ENCODE data around the gene CNDP1.

CNDP1 gene

GRCh38 chr18:74514860-74515495 is 19.3 kb upstream of the CNDP1 start:
- CTCF ChIA-PET: no interaction called here
- no peak for TF ChIP-seq CTCF (IDR thresholded peaks at IDR 0.05; ENCODE audit: control extremely low read depth, extremely low read depth, low read depth, missing control alignments)
- POLR2A ChIA-PET: no interaction called here
- DNase-seq (ENCODE audit: extremely low spot score): no peak

GRCh38 chr18:74515620-74516231 is 18.6 kb upstream of the CNDP1 start:
- TF ChIP-seq CTCF (IDR thresholded peaks at IDR 0.05; ENCODE audit: control extremely low read depth, extremely low read depth, low read depth, missing control alignments): no peak
- ChIA-PET CTCF (interaction anchor here (0.8 kb wide), 1 partner anchor 11 kb away, joined by 3 read pairs; no protein-coding TSS in a partner anchor), POLR2A (no interaction called here)
- no peak for DNase-seq (ENCODE audit: extremely low spot score)

- TF ChIP-seq CTCF (IDR thresholded peaks at IDR 0.05; ENCODE audit: control extremely low read depth, extremely low read depth, low read depth, missing control alignments): no peak
- no peak for DNase-seq (ENCODE audit: extremely low spot score)
- ChIA-PET CTCF (interaction anchor here (0.8 to 1.3 kb wide), 2 partner anchors 10 to 35 kb away, joined by 3 read pairs; no protein-coding TSS in a partner anchor), POLR2A (no interaction called here)
Observed at GRCh38 chr18:74516271-74517235, 17.7 kb upstream of the CNDP1 start.

- TF ChIP-seq CTCF (IDR thresholded peaks at IDR 0.05; ENCODE audit: control extremely low read depth, extremely low read depth, low read depth, missing control alignments): no peak
- POLR2A ChIA-PET: no interaction called here
- CTCF ChIA-PET: interaction anchor here (1.3 kb wide), 1 partner anchor 35 kb away, joined by 3 read pairs; no protein-coding TSS in a partner anchor
- no peak for DNase-seq (ENCODE audit: extremely low spot score)
Observed at GRCh38 chr18:74517236-74517630, 17.1 kb upstream of the CNDP1 start.

- DNase-seq (ENCODE audit: extremely low spot score): no peak
- ChIA-PET CTCF (interaction anchor here (1.0 to 1.3 kb wide), 2 partner anchors 33 to 960 kb away, joined by 4 to 5 read pairs; no protein-coding TSS in a partner anchor), POLR2A (no interaction called here)
- TF ChIP-seq CTCF (IDR thresholded peaks at IDR 0.05; ENCODE audit: control extremely low read depth, extremely low read depth, low read depth, missing control alignments): no peak
Observed at GRCh38 chr18:74518456-74519295, 15.6 kb upstream of the CNDP1 start.
